Endometrial microvascular endothelial cells (primary cell): ENCODE results near the gene FOXP1. TPM values are rescaled to one million over a fixed set of nuclear protein-coding genes. Genes with fewer than 3 reads are reported as not detected.

Source experiments
- in situ Hi-C: cut with HindIII; loops from 2 replicates; pipeline ENCODE4 v1.10.0; 2017; ENCODE audit warnings: low sequenced_read_pairs, low pct_unique_long_range_greater_than_20kb; ENCODE audit errors: inconsistent ontology term
- total RNA-seq: library from RNA; depleted of rRNA; stranded (reverse); fragments of >200 nt; gene quantifications from one replicate; pipeline ENCODE4 v1.2.3, GENCODE V29; 2015; ENCODE audit errors: inconsistent ontology term

FOXP1 gene
- total RNA-seq, 1 donor from 2014 or later, result 37.2 TPM

DNA sequence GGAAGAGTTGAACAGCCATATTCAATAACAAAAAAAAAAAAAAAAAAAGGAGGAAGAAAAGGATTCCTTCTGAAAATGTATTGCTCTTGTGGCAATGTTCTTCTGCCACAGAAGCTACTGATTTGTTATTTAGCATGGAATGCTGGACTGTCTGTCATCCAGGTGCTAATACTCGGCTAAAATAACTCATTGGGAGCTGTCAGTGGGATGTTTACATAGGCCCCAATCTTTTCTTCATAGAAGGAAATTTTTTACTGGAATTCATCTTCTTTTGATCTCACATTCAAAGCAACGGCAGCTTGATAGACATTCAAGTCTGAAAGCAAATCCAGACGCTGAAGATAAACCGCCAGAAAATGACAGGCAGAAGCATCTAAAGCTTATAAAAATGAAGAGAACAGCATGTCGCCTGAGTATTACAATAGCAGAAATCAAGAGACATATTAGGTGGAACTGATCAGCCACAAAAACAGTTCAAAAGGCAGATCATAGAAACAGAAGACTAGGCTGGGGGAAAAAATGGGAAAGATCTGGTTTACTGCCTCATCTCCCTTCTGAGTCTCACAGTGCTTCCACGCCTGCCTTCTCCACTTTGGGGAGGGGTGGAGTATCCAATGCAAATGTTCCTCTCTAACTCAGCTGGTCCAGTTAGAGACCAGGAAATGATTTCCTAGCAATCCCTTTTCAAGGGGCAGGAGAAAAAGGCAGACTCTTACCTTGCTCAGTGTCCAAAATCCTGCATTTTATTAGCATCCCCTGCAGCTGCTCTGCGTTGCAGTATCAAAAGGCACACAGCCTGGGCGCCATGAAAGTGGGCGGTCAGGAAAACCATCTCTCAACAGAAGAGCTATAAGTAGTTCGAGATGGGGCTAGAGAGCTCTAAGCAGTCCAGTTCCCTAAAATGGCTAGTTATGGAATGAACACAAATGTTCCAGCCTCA lies 451.9 kb downstream of the FOXP1 start:
- in situ Hi-C loops, result no loop called here

DNA sequence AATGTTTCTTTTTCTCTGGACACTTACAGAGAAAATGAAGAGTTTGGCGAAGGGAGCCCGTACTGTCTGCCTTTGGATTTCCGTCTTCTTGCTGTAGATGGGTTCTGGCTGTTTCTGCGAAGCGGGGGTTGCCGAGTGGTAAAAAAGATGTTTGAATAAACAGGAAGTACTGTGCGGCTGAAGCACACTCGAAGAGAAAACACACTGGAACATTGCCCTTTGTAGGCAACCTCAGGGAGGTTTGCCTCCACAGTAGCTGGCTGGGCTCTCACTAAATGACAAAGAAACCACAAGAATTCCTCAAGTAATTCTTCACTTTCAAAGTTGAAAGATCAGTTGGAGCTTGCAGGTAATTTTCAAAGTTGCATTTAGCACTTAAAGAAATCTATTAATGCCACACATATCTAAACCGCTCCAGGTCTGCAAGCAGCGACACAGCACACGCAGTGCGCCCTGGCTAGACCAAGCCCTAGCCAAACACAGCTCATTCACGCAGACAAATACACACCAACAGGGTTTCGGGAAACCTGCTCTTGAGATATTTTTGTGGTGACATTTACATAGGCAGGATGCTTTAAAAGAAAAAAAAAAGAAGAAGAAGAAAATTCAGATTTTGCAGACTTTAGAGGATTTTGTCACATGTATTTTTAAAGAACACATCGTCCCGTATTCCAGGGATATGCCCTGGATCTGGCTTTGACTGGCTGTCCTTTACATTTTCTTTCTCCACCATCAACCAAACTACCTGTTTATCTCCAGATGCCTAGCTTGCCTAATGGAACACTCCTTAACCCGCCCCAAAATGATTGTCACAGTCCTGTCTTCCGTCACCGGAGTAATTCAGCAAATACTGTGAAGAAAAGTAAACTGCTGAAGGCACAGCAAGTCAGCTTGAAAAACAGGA lies 452.8 kb downstream of the FOXP1 start:
- in situ Hi-C loops, result no loop called here

DNA sequence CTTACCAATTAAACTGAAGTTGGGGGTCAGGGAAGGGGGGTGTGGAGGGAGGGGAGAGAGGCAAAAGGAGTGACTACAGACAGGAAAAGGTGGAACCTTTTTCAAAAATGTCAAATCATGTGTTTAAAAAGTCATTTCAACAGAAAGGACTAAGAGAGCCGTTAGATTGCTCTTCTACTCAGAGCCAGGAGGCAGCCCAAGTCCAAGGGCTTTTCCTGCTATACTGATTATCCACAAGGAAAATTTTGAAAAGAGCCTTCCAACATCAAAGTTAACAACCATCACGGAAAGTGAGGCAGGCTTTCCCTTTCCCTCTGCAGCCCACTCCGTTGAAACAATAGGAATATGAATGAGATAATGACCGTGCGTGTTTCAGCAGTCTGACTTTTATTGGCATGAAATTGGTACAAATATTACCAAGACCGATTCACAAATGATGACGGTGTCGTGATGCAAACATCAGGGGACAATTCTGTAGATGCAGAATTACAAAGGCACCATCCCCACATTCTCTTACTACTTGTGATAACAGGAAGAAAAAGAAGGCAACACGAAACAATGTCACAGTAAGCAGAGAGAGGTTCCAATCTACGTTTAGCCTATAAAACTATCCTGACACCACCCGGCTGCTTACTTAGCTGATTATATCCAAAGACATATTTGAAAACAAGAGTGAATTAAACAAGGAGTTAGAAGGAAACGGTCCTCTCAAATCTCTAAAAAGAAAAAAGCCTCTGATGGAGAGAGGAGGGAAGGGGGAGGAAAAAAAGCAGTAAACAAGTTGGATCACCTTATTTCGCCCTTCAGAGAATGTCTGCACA lies 453.7 kb downstream of the FOXP1 start:
- in situ Hi-C loops, result no loop called here

DNA sequence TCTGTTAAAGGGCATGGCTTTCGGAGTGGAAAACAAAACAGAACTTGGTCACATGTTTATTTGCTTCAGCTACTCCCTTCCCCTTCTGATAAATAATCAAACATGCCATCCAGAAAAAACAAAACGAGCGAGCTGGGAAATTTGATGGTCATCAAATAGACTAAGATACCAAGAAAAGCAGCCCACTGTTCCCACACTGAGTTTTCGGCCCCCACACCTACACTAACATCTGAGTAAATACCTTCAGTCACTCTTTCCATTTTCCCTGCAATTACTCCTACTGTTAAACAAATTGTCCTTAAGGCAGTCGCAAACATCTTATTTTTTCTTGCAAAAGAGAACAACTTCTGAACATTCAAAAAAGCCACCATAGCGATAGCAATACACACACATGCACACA lies 454.6 kb downstream of the FOXP1 start:
- in situ Hi-C loops, result no loop called here

DNA sequence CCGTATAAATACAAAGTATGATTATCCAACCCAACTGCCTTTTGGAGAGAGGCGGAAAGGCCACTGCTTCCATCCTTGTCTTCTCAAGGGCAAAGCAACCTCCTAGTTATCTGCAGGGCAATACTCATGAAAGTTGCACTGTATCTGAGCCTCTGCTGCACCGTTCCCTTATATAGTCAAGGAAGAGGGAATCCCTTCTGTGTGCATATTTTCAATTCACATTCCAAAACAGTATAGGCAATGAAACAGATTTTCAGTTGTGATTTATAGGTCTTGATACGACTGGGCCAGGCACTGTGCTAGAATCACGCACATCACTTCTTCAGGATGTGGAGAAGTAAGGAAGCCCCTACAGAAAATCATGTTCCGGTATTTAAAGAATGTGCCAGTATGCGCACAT lies 455.7 kb downstream of the FOXP1 start:
- in situ Hi-C loops, result no loop called here

DNA sequence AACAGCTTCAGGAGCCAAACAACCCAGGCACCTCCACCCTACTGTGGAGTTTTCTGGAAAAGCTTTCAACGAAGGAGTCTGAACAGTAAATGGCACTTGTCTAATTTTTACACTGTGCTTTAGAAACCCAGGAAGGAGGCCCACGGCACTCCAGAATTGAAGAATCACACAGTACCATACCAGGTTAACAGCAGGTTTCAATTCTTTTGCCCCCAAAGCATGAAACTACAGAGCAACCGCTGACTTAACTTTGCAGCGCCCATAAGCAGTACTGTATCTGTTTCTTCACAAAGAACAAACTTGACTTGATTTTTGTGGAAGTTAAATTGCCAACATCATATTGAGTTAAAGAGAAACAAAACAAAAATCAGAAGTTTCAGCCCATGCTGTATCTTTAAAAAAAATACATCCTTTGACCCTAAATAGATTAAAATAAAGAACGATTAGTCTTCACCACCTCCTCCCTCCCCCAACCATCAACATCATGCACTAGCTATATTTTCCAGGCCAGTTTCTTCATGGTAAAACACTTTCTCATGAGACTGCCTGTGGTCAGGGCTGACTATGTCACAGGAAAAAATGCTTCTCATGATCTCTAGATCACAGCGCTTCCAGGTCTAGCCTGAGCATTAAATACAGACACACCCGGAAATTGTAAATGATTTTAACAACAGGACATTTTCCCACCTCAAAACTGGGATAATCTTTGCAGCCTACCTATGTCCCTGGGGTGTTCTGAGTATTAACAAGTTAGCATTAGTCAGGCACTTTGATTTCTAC lies 456.3 kb downstream of the FOXP1 start:
- in situ Hi-C loops, result no loop called here

DNA sequence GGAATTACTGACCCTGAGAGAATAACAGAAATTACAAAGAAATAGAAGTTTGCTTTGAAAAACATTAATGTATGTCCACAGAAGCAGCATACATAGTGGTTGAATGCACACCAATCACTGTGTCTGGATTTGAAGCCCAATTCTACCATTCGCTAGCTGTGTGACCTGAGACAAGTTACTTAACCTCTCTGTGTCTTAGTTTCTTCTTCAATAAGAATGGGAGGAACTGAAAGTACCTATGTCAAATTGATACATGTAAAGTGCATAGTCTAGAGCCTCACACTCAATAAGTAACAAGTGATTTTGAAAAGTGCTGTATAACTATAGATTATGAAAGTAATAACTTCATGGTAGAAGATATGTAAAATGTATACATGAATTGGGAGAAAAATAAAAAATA lies 457.8 kb downstream of the FOXP1 start:
- in situ Hi-C loops, result no loop called here

DNA sequence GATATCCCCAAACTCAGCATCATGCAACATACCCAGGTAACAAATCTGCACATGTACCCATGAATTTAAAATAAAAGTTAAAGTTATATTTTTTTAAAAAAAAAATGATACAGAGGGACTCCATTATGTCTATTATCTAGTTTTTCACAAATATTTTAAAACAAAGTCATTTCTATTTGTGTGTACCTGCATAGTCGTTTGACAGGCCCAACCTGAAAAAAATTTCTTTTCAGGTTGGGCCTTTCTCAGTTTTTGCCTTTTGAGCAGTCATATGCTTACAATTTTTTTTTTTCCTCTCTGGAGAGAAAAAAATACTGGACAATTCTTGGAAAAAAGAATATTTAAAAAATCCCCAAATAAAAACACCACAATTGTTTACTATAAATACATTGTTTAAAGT lies 459.5 kb downstream of the FOXP1 start:
- in situ Hi-C loops, result no loop called here

DNA sequence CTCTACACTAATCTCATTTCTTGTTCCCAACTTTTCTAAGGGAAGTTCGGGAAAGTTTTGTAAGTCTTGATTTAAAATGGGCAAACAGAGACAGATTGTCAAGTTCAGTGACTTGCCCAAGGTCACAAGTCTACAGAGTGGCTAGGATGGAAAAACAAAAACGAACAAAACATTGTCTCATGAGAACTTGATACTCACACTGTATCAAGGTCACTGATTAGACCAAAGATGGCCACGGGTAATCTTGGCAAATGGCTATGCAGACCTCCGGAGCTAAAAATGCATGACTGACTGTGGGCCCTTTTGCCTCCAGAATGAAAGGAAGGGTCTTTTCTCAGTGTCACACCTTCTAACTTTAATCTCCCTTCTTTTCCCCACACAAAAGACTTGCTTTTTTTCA lies 460.9 kb downstream of the FOXP1 start:
- in situ Hi-C loops, result no loop called here

DNA sequence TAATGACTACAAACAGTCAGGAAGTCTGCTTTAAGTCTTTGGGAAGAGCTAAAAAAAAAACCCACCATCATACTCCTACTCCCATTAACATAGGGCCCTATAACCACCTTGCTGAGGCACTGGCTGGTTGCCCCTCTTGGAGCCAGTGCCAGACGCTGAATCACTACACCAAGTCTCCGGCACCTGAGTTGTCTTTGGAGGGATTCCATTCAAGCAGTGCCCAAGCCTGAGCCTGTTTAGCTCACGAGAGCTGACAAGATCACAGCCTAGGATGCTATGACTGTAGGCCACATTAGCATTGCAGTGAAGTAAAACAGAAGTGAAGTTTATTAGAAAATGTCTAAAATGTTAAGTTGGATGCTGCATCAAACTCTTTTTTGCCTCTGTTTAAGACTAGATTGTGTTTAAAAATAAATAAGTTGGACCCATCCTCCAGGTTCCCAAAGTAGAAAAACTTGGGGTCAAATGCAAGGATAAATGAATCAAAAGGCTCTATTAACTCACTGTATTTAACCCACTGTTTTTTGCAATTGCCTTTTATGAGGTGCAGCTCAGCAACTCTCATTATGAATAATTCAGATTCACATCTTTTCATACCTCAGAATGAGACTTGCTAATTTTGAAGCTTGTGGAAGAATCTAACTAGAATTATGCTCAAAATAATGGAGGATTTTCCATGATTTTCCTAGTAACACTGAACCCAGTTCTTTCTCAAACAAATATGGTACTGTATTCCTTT lies 461.9 kb downstream of the FOXP1 start:
- in situ Hi-C loops, result no loop called here

DNA sequence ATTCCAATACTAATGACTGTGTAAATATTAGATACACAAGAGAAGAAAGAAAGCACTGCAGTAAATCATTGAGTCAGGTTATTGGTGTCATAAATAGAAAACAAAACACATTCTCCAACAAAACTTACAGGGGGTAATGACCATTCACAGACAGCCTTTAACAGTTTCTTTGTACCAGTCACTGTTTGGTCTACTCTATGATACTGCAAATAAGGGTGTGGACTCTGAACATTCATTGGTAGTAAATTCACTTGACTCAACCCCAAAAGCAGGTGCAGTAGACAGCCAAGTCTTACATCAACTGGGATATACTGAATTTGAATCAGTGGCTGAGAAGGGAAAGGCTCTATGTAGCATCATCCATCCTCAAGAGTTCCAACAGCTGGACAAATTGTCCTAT lies 463.5 kb downstream of the FOXP1 start:
- in situ Hi-C loops, result no loop called here

DNA sequence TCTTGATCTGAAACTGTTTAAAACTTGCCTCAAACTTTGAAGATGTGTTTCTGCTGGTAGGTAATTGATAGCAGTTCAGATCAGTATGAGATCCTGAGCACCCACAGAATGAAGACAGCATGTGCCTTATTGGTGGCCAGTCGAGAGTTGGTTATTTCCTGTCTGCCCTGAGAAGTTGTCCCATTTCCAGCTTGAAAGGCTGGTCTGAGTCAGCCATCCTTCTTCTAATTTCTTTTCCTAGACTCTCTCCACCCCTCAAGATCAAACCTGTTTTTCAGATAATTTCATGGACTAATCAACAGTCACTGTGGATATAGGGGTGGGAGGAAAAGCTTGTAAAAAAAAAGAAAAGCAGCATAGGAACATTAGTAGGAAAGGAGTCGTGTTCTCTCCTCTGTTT lies 464.4 kb downstream of the FOXP1 start:
- in situ Hi-C loops, result no loop called here

DNA sequence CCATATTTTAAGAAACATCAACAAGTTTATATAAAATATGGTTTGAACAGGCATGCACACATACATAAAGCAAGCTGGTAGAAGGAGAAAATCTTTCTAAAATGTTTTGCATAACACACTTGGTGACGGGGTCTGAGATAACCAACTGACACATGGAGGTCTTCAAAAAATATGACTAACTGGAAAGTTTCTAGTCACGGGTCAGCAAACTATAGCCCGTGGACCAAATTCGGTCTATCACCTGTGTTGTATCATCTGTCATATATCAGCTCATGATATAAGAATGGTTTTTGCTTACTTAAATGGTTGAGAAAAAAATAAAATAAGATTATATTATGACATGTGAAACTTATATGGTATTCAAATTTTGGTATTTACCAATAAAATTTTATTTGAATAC lies 465.1 kb downstream of the FOXP1 start:
- in situ Hi-C loops, result no loop called here

DNA sequence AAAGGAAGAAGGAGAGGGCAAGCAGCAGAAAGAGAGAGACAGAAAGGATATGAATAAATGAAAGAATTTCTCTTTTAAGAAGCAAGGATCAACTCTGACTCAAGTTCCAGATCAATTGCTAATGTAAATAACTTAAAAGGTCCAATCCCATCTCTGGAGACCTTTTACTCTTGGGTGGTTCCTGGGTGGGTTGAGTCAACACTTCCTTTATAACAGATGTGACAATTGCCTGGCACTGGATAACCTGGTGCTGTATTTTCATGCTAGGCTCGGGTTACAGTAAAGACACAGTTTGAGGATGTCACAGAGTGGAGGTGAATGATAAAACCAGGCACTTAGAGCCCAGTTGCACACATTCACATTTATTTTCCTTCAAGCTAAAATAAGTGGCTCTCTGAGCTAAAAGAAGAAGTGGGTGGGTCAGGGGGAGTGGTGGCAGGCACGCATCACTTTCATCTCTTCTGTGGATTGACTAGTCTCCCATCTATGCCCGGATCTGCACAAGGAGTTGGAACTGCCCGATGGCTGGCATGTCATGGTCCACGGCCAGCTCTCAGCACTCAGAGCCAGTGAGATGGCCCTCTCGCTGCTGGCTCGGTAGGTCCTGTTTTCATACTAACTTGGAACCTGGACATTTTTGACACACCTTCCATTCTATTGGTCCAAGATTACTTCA lies 465.8 kb downstream of the FOXP1 start:
- in situ Hi-C loops, result no loop called here

DNA sequence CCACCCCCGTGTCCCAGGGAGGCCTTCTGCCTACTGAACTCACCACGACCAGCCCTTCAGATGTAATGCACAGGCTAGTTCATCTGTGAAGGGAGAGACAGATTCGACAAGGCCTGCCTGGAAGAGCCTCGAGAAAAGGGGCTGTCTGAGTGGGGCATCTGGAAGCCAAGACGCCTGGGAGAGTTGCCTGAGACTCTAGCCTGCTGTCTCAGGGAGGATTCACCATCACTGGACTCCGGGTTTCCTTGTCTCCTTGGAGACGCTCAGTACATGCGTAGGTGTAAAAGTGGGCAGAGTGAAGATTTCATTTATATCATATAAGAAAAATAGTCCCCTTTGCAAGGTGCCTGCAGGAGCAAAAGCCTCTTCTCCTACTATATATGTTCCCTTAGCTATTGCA lies 468.9 kb downstream of the FOXP1 start:
- in situ Hi-C loops, result no loop called here

DNA sequence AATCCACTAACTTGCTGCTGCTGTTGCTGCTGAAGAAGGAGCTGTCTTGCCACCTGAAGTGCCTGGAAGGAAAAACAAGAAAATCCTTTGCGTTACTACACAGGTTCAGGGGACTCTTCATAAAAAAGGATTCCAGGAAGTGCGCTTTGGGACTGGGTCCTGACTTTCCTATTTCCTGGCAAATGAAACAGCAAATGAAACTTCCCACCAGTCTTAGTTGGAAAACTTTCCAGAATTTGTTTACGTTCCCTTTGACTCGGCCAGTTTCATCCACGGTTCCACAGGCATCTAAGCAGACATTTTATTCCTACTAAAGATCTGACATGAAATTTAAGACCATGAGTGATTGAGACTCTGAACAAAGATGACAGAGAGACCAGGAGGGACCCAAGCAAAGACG lies 471.0 kb downstream of the FOXP1 start:
- in situ Hi-C loops, result no loop called here

DNA sequence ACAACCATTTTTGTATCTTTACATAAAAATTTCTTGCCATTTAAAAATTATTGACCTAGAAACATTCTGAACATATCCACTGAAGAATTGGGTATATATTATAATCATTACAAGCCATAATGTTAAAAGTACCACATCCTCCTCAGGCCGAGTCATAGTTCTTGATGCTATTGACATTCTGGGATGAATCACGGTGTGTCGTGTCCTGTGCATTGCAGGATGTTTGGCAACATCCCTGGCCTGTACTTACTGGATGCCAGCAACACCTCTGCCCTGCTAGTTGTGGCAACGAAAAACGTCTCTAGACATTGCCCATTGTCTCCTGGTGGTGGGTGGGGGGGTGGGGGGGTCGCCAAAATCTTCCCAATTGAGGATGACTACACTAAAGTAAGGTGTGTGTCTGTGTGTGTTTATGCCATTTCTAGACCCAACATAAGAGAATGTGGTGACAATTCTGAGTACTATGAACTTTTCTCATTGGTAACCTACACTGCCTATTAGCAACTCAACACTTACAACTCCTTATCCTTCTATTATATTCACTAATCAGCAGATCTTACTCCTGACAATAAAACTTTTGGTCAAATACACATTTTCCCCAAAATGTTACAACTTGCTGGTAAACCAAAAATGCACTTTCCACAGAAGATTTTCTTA lies 471.6 kb downstream of the FOXP1 start:
- in situ Hi-C loops, result no loop called here
